ENCODE results near the gene EML1.

DNA sequence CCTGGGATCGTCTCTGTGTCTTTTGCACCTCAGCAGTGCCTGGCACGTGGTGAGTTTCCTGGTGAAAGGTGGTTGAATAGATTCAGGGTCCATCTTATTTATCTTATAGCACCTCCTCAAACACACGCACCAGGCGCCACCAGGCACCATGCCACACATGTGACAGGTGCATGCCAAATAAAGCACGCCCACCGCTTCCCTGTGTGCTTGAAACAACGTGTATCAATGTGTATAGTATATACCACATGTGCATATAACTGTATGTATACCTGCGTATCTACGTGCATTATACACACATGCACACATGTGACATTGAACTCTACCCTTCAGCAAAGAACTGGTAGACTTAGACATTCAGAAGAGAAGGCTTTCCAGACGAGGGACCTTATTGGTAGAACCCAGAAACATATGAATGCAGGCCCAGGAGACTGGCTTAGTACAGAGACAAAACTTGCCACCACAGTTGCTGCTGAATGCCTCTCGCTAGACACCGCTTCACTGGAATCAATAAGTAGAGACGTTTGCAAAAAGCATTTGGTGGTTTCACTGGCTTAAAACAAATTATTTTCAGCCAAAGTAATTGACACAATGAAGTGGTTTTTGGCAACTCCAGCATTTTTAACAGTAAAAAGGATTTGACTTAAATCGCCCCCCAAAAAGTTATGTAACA, 10.0 kb downstream of the EML1 start:
- TF ChIP-seq, protein P1, sequence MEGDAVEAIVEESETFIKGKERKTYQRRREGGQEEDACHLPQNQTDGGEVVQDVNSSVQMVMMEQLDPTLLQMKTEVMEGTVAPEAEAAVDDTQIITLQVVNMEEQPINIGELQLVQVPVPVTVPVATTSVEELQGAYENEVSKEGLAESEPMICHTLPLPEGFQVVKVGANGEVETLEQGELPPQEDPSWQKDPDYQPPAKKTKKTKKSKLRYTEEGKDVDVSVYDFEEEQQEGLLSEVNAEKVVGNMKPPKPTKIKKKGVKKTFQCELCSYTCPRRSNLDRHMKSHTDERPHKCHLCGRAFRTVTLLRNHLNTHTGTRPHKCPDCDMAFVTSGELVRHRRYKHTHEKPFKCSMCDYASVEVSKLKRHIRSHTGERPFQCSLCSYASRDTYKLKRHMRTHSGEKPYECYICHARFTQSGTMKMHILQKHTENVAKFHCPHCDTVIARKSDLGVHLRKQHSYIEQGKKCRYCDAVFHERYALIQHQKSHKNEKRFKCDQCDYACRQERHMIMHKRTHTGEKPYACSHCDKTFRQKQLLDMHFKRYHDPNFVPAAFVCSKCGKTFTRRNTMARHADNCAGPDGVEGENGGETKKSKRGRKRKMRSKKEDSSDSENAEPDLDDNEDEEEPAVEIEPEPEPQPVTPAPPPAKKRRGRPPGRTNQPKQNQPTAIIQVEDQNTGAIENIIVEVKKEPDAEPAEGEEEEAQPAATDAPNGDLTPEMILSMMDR (conservative IDR thresholded peaks at IDR 0.05; ENCODE audit: low read depth, low read length), result no peak
- no peak for TF ChIP-seq EZH2 (IDR thresholded peaks at IDR 0.05; ENCODE audit: low read length, unreplicated experiment)

Measured in PC-3 (cell line).